ENCODE measurements around the gene ZDHHC13. TPM values are rescaled to one million over a fixed set of nuclear protein-coding genes. Genes with fewer than 3 reads are reported as not detected.
A peak's percentile ranks its signal among the peaks of the same experiment; 100 is the strongest.

ZDHHC13 gene
- total and polyA plus RNA-seq, 9 of the 15 experiments (the other 6 are each of a cell fraction or from before 2014, with no cell fraction given) = 4.7 to 18.6 (median 10.0) TPM

GRCh38 chr11:19087658-19088057 lies 29.3 kb upstream of the ZDHHC13 start (continued):
- no peak for TF ChIP-seq RNF219 (CRISPR knock-in tag; IDR thresholded peaks at IDR 0.05)
- no peak for TF ChIP-seq ZC3H4 (CRISPR knock-in tag; IDR thresholded peaks at IDR 0.05; ENCODE audit: borderline replicate concordance)
- no peak for TF ChIP-seq TEAD4 (IDR thresholded peaks at IDR 0.05; ENCODE audit: low read length)
- no peak for TF ChIP-seq TEAD4 (CRISPR knock-in tag; IDR thresholded peaks at IDR 0.05; ENCODE audit: borderline replicate concordance)
- TF ChIP-seq MIER1 (IDR thresholded peaks at IDR 0.05; ENCODE audit: low read depth) = no peak

DNA sequence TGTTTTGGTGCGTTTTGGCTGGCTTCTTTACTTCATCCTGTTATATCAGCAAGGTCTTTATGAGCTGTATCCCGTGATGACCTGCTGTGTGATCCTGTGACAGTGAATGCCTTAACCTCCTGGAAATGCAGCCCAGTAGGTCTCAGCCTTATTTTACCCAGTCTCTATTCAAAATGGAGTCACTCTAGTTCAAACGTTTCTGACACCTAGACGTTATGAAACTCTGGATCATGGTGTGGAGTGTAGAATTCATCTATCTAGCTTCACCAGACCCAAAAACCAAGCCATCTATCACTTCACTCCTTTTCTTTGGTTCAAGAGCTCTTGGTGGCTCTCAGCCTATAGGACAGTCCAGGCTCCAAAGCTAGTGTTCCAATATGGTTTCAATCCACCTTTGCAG lies 28.2 kb upstream of the ZDHHC13 start:
- WGBS (ENCODE audit: insufficient coverage, low coverage, missing lambda C conversion rate) = 0% methylated on average over 4 of the region's 4 CpGs
- intact Hi-C loops (cut with micrococcal nuclease) (no loop called here), in situ Hi-C loops (cut with MboI) (no loop called here)
- Histone ChIP-seq H3K27ac (ENCODE audit: extremely low read depth, low read depth, low read length) (no peak overlapping the region), H3K36me3 (ENCODE audit: control insufficient read depth, insufficient read depth, low read length) (no peaks in the 10 kb centered on the region), H3K9me1 (ENCODE audit: control insufficient read depth, insufficient read depth, low read length) (no peaks in the 10 kb centered on the region), H3K79me2 (ENCODE audit: control insufficient read depth, insufficient read depth, low read length) (no peaks in the 10 kb centered on the region), H3K9me3 (replicated peaks; ENCODE audit: control insufficient read depth, insufficient read depth, low read depth, low read length) (no peaks in the 10 kb centered on the region), H3K27me3 (ENCODE audit: control insufficient read depth in 2 of 2, insufficient read depth in 2 of 2, low read length in 2 of 2) (peaks cover 0 to 9% of the 10 kb centered on the region in 2 experiments; a peak in 4 of 5 replicates), H2AFZ (ENCODE audit: low read depth, low read length) (peak overlapping the region; percentile 17; the same call in 1 of the 2 replicates), H3K4me1 (replicated peaks in 1 of 2; ENCODE audit: control insufficient read depth in 2 of 2, insufficient read depth in 2 of 2, low read length in 2 of 2) (no peaks in the 10 kb centered on the region), H4K20me1 (replicated peaks; ENCODE audit: control insufficient read depth, insufficient read depth, low read length) (no peaks in the 10 kb centered on the region), H3K9ac (ENCODE audit: insufficient read depth in 1 of 2, low read depth in 2 of 2, low read length in 2 of 2) (no peak overlapping the region), H3K4me3 (no peak overlapping the region), H3K4me2 (ENCODE audit: insufficient read depth, low read length) (no peak overlapping the region)
- no TSS peak for BruUV-seq (replicated peaks)
- DNase-seq (ENCODE audit: extremely low read depth in 1 of 4, low spot score in 3 of 4) (no peak), FAIRE-seq (no peak), ATAC-seq (no peak)
- POLR2A ChIA-PET = interaction anchor here (1.0 kb wide), 1 partner anchor 15 kb away, joined by 3 read pairs; no protein-coding TSS in a partner anchor
- CTCF ChIA-PET (ENCODE audit: low intra/inter-chr PET ratio) = no interaction called here
- TF ChIP-seq ZNF740 (CRISPR knock-in tag; IDR thresholded peaks at IDR 0.05) = no peak
- peak in 1 of 2 experiments; percentile 84; a peak in 2 of 4 replicates for TF ChIP-seq ZNF740 (tag; IDR thresholded peaks at IDR 0.05)
- no peak for TF ChIP-seq MAFK (IDR thresholded peaks at IDR 0.05; ENCODE audit: low read length)
- TF ChIP-seq, protein P1, sequence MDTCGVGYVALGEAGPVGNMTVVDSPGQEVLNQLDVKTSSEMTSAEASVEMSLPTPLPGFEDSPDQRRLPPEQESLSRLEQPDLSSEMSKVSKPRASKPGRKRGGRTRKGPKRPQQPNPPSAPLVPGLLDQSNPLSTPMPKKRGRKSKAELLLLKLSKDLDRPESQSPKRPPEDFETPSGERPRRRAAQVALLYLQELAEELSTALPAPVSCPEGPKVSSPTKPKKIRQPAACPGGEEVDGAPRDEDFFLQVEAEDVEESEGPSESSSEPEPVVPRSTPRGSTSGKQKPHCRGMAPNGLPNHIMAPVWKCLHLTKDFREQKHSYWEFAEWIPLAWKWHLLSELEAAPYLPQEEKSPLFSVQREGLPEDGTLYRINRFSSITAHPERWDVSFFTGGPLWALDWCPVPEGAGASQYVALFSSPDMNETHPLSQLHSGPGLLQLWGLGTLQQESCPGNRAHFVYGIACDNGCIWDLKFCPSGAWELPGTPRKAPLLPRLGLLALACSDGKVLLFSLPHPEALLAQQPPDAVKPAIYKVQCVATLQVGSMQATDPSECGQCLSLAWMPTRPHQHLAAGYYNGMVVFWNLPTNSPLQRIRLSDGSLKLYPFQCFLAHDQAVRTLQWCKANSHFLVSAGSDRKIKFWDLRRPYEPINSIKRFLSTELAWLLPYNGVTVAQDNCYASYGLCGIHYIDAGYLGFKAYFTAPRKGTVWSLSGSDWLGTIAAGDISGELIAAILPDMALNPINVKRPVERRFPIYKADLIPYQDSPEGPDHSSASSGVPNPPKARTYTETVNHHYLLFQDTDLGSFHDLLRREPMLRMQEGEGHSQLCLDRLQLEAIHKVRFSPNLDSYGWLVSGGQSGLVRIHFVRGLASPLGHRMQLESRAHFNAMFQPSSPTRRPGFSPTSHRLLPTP (IDR thresholded peaks at IDR 0.05; ENCODE audit: borderline replicate concordance, extremely low read depth, insufficient read length) = no peak
- TF ChIP-seq HDAC8 (tag; IDR thresholded peaks at IDR 0.05) = 0 out of 2 replicates have a peak, but pooled peaks have one; percentile 34
- TF ChIP-seq KDM4B (IDR thresholded peaks at IDR 0.05; ENCODE audit: borderline replicate concordance in 2 of 2, low read depth in 1 of 2) = no peak

All from K562 (cell line).